IMR-90 (cell line): Measurements from ENCODE around the gene SECISBP2. TPM values are rescaled to one million over a fixed set of nuclear protein-coding genes. Genes with fewer than 3 reads are reported as not detected.

Experiments
- ATAC-seq: fragments of 200-7000 bp; cut with Tn5 transposase; 2 replicates; pipeline ENCODE4 v1.9.1; 2020; ENCODE audit warnings: low read depth, mild to moderate bottlenecking, moderate library complexity
- BruUV-seq: library from RNA; stranded (reverse); fragments of 400-500 nt; replicated peaks from 2 replicates; lab custom pipeline; 2021; lab: Mats Ljungman, UMichigan
- CTCF ChIA-PET: fragments of 300-600 bp; formaldehyde crosslinking; extraction: SDS; loops from one replicate; lab custom pipeline; 2021; ENCODE audit warnings: antibody characterized with exemption; lab: Yijun Ruan, JAX
- POLR2A ChIA-PET: fragments of 300-600 bp; sonication (Branson Sonifier 250); formaldehyde crosslinking; loops from one replicate; lab custom pipeline; 2022; ENCODE audit warnings: antibody characterized with exemption; ENCODE audit not compliant: unreplicated experiment; lab: Charles Lee
- DNase-seq: peaks from one replicate; pipeline ENCODE4 v3.0.0; 2013
- H2AFZ ChIP-seq: replicated peaks from 2 replicates; pipeline ENCODE3; 2013; ENCODE audit warnings: low read length, mild to moderate bottlenecking; ENCODE audit not compliant: poor library complexity
- H2AK5ac ChIP-seq: 2 replicates; pipeline ENCODE4 v1.6.1; 2013; ENCODE audit warnings: low read depth, low read length, inconsistent platforms
- H2AK9ac ChIP-seq: replicated peaks from 2 replicates; pipeline ENCODE3; 2013; ENCODE audit warnings: mild to moderate bottlenecking, low read depth, low read length, moderate library complexity; ENCODE audit not compliant: poor library complexity
- H2BK120ac ChIP-seq: 2 replicates; pipeline ENCODE4 v1.6.1; 2013; ENCODE audit warnings: low read depth, low read length, inconsistent platforms
- H2BK15ac ChIP-seq: 3 replicates; pipeline ENCODE4 v1.6.1; 2013; ENCODE audit warnings: low read depth, low read length, inconsistent platforms
- H2BK20ac ChIP-seq: 2 replicates; pipeline ENCODE4 v1.6.1; 2013; ENCODE audit warnings: low read depth, mild to moderate bottlenecking, inconsistent platforms, low read length, moderate library complexity
- H2BK5ac ChIP-seq: 2 replicates; pipeline ENCODE4 v1.6.1; 2013; ENCODE audit warnings: mild to moderate bottlenecking, low read depth, low read length, inconsistent platforms; ENCODE audit not compliant: poor library complexity, severe bottlenecking
- H3K14ac ChIP-seq: replicated peaks from 2 replicates; pipeline ENCODE4 v1.6.1; 2013; ENCODE audit warnings: low read depth, low read length, inconsistent platforms
- H3K18ac ChIP-seq: 2 replicates; pipeline ENCODE4 v1.6.1; 2013; ENCODE audit warnings: low read depth, low read length, control low read depth
- H3K23ac ChIP-seq: 2 replicates; pipeline ENCODE4 v1.6.1; 2013; ENCODE audit warnings: low read depth, low read length, inconsistent platforms
- H3K27ac ChIP-seq: 2 replicates; pipeline ENCODE4 v1.5.1; 2013; ENCODE audit warnings: mild to moderate bottlenecking, control low read depth, low read length; ENCODE audit not compliant: insufficient read depth
- H3K27me3 ChIP-seq: 2 replicates; pipeline ENCODE4 v1.6.1; 2013; ENCODE audit warnings: low read length; ENCODE audit not compliant: control insufficient read depth, insufficient read depth
- H3K36me3 ChIP-seq: 2 replicates; pipeline ENCODE4 v1.6.1; 2013; ENCODE audit warnings: low read length, mixed read lengths; ENCODE audit not compliant: control insufficient read depth, insufficient read depth
- H3K4ac ChIP-seq: 2 replicates; pipeline ENCODE4 v1.6.1; 2013; ENCODE audit warnings: low read depth, low read length, inconsistent platforms
- H3K4me1 ChIP-seq: 2 replicates; pipeline ENCODE4 v1.6.1; 2013; ENCODE audit warnings: low read length, mixed read lengths; ENCODE audit not compliant: control insufficient read depth, insufficient read depth
- H3K4me2 ChIP-seq: 2 replicates; pipeline ENCODE4 v1.6.1; 2013; ENCODE audit warnings: low read depth, mild to moderate bottlenecking, control low read depth, low read length, moderate library complexity
- H3K4me3 ChIP-seq: 2 replicates; pipeline ENCODE4 v1.5.1; 2013; ENCODE audit warnings: low read depth, mild to moderate bottlenecking, control low read depth, low read length, moderate library complexity; ENCODE audit not compliant: insufficient read depth
- H3K56ac ChIP-seq: 2 replicates; pipeline ENCODE4 v1.6.1; 2013; ENCODE audit warnings: low read length, inconsistent platforms; ENCODE audit not compliant: insufficient read depth; ENCODE audit errors: extremely low read depth
- H3K79me1 ChIP-seq, 2 experiments: 2 replicates each; pipeline ENCODE4 v1.6.1; 2013; ENCODE audit warnings: low read length in 2 of 2, inconsistent platforms in 1 of 2, low read depth in 1 of 2
- H3K9ac ChIP-seq: 2 replicates; pipeline ENCODE4 v1.6.1; 2013; ENCODE audit warnings: low read depth, low read length, control low read depth
- H3K9me1 ChIP-seq: 2 replicates; pipeline ENCODE4 v1.6.1; 2013; ENCODE audit warnings: low read length, inconsistent platforms; ENCODE audit not compliant: insufficient read depth
- H3K9me3 ChIP-seq: 2 replicates; pipeline ENCODE4 v1.6.1; 2013; ENCODE audit warnings: low read length; ENCODE audit not compliant: control insufficient read depth, insufficient read depth
- H4K20me1 ChIP-seq: 2 replicates; pipeline ENCODE4 v1.6.1; 2013; ENCODE audit warnings: low read length, inconsistent platforms; ENCODE audit not compliant: insufficient read depth
- H4K5ac ChIP-seq: 2 replicates; pipeline ENCODE4 v1.6.1; 2013; ENCODE audit warnings: mild to moderate bottlenecking, low read depth, low read length, control low read depth
- H4K8ac ChIP-seq, 2 experiments: 2 replicates each; pipeline ENCODE4 v1.6.1; 2013; ENCODE audit warnings: low read depth in 2 of 2, low read length in 2 of 2, control low read depth in 1 of 2, inconsistent platforms in 1 of 2
- H4K91ac ChIP-seq: 2 replicates; pipeline ENCODE4 v1.6.1; 2013; ENCODE audit warnings: low read depth, low read length, inconsistent platforms; ENCODE audit not compliant: insufficient read depth
- CEBPB ChIP-seq: IDR thresholded peaks from 2 replicates; pipeline ENCODE4 v1.6.1; 2012; ENCODE audit warnings: low read depth, low read length, improper control_type of control experiment
- CHD1 ChIP-seq: IDR thresholded peaks from 2 replicates; pipeline ENCODE4 v1.6.1; 2012; ENCODE audit warnings: low read depth, low read length, improper control_type of control experiment
- MAFK ChIP-seq: IDR thresholded peaks from 2 replicates; pipeline ENCODE4 v1.6.1; 2012; ENCODE audit warnings: low read depth, low read length, improper control_type of control experiment
- MXI1 ChIP-seq: IDR thresholded peaks from 2 replicates; pipeline ENCODE4 v1.6.1; 2012; ENCODE audit warnings: low read depth, mild to moderate bottlenecking, low read length, moderate library complexity, borderline replicate concordance
- NFE2L2 ChIP-seq: fragments of 150-350 bp; IDR thresholded peaks from 2 replicates; pipeline ENCODE4 v1.6.1; 2016; ENCODE audit warnings: low read depth, mild to moderate bottlenecking, low read length
- POLR2A ChIP-seq: IDR thresholded peaks from 2 replicates; pipeline ENCODE4 v1.6.1; 2012; ENCODE audit warnings: mild to moderate bottlenecking, low read depth, low read length
- RAD21 ChIP-seq: IDR thresholded peaks from 2 replicates; pipeline ENCODE4 v1.6.1; 2012; ENCODE audit warnings: low read length, improper control_type of control experiment
- RCOR1 ChIP-seq: IDR thresholded peaks from 2 replicates; pipeline ENCODE4 v1.6.1; 2012; ENCODE audit warnings: mild to moderate bottlenecking, low read length, improper control_type of control experiment; ENCODE audit not compliant: insufficient replicate concordance
- RFX5 ChIP-seq: IDR thresholded peaks from 2 replicates; pipeline ENCODE4 v1.8.0; 2012; ENCODE audit warnings: low read depth, mild to moderate bottlenecking, low read length, moderate library complexity
- WGBS, 2 experiments: methylation state at CpG; one replicate each; pipeline versions ENCODE4 v1.1.5 to v1.1.7; 2013; ENCODE audit warnings: missing lambda C conversion rate in 2 of 2; ENCODE audit not compliant: insufficient read length in 1 of 2; ENCODE audit errors: extremely low coverage in 2 of 2; 5-methylcytosine and 5-hydroxymethylcytosine counted together
- dilution Hi-C: fragments of 300-500 bp; cut with HindIII; formaldehyde crosslinking; loops from one replicate; pipeline ENCODE4 v1.14.3; 2018; ENCODE audit warnings: low sequenced_read_pairs; ENCODE audit not compliant: unreplicated experiment
- in situ Hi-C: fragments of 300-500 bp; cut with MboI; formaldehyde crosslinking; loops from 3 replicates; pipeline ENCODE4 v1.14.3; 2019; ENCODE audit warnings: low sequenced_read_pairs, inconsistent platforms, mixed read lengths
- intact Hi-C: fragments of 100-400 bp; cut with micrococcal nuclease; formaldehyde crosslinking; loops from 2 replicates; pipeline ENCODE4 v1.10.0; 2022
- polyA plus RNA-seq, 3 experiments: library from polyadenylated mRNA; depleted of rRNA; stranded (reverse); fragments of >200 nt; gene quantifications; 2 replicates each; pipeline ENCODE4 v1.2.3, GENCODE V29; 2012; ENCODE audit warnings: low replicate concordance in 1 of 3
- total RNA-seq: library from RNA; depleted of rRNA; stranded (reverse); fragments of >200 nt; gene quantifications from 2 replicates; pipeline ENCODE4 v1.2.3, GENCODE V29; 2012

Gene SECISBP2
- total and polyA plus RNA-seq, 2 of the 4 experiments (the other 2 are of a cell fraction) = 16.4 to 18.8 TPM

GRCh38 chr9:89278551-89278950 lies 39.7 kb upstream of the SECISBP2 start:
- H2BK5ac ChIP-seq = peak overlapping the region; percentile 71
- POLR2A ChIA-PET = no interaction called here
- H4K8ac ChIP-seq = no peak overlapping the region
- no CpG with 5 or more reads among the region's 2 CpGs for WGBS, 2 experiments
- H4K91ac ChIP-seq = no peak overlapping the region
- H3K4me3 ChIP-seq = no peak overlapping the region
- 0 out of 3 replicates have a peak overlapping the region, but pooled peaks have one; percentile 0 for H2BK15ac ChIP-seq
- CTCF ChIA-PET = interaction anchor here (0.8 to 1.4 kb wide), 6 partner anchors 11 to 269 kb away, joined by 3 to 7 read pairs (median 3); no protein-coding TSS in a partner anchor
- in situ Hi-C loops = loop anchor here (10.0 kb wide), 1 partner anchor 684 kb away; no protein-coding TSS in a partner anchor
- H2AFZ ChIP-seq = no peak overlapping the region
- no peaks in the 10 kb centered on the region for H3K79me1 ChIP-seq
- ATAC-seq (no peak), DNase-seq (peak; percentile 10)
- dilution Hi-C loops = no loop called here
- H3K4me1 ChIP-seq = peaks cover 7% of the 10 kb centered on the region; the same call in 1 of the 2 replicates
- peak overlapping the region; percentile 54; the same call in 1 of the 2 replicates for H3K18ac ChIP-seq
- no peak for TF ChIP-seq RAD21
- TF ChIP-seq CHD1 = no peak
- no peak for TF ChIP-seq CEBPB
- no peak for TF ChIP-seq MAFK
- no peak for TF ChIP-seq POLR2A
- TF ChIP-seq RFX5 = no peak
- no peak for TF ChIP-seq MXI1
- no peak for TF ChIP-seq NFE2L2
- no peak for TF ChIP-seq RCOR1
- BruUV-seq = no TSS peak
- peaks cover 5% of the 10 kb centered on the region for H3K9me3 ChIP-seq
- no peak overlapping the region for H2AK5ac ChIP-seq
- H3K56ac ChIP-seq = no peak overlapping the region
- H2AK9ac ChIP-seq = no peak overlapping the region
- H3K27ac ChIP-seq = no peak overlapping the region
- no peak overlapping the region; the same call in 1 of the 2 replicates for H4K5ac ChIP-seq
- 0 out of 2 replicates have a peak overlapping the region, but pooled peaks have one; percentile 52 for H3K14ac ChIP-seq
- H3K27me3 ChIP-seq = no peaks in the 10 kb centered on the region
- no peaks in the 10 kb centered on the region for H3K9me1 ChIP-seq
- H2BK120ac ChIP-seq = no peak overlapping the region; the same call in 1 of the 2 replicates
- intact Hi-C loops = loop anchor here (2.0 to 10.0 kb wide), 3 partner anchors 98 to 684 kb away; no protein-coding TSS in a partner anchor
- H3K4ac ChIP-seq = no peak overlapping the region
- no peaks in the 10 kb centered on the region for H4K20me1 ChIP-seq
- no peaks in the 10 kb centered on the region for H3K36me3 ChIP-seq
- H2BK20ac ChIP-seq = no peak overlapping the region
- no peak overlapping the region for H3K9ac ChIP-seq
- no peak overlapping the region for H3K23ac ChIP-seq
- no peak overlapping the region for H3K4me2 ChIP-seq
